ENCODE results near the gene WDR1.

The WDR1 gene

DNA sequence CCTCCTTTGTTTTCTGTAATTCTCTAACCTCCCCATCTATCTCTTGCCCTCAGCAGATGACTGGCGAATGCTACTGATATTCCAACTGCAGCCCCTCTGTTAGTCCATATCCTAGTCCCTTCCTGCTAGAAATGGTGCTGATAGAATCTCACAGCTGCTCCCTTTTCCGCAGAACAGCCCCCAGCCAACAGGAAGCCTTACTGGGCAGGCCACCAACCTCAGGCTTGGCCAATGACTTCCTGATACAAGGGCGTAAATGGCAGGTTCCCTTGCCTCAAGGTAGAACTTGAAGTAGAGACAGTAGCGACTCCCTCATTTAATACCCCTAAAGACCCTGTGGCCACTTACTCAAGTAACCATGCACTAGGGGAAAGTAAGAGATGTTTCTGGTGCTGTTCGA is 68.6 kb downstream of the WDR1 start:
- DNase-seq (ENCODE audit: low read depth in 1 of 2, low spot score in 1 of 2), result no peak

DNA sequence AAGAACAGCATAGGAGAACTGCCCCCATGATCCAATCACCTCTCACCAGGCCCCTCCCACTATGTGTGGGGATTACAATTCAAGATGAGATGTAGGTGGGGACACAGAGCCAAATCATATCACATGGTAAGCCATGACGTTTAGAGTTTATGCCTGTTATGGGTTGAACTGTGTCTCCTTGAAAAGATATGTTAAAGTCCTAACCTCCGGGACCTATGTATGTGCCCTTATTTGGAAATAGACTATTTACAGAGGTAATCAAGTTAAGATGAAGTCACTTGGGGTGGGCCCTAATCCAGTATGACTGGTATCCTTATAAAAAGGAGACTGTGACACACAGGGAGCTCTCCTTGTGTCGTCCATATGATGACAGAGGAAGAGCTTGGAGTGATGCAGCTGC is 70.1 kb downstream of the WDR1 start:
- no peak for DNase-seq (ENCODE audit: low read depth in 1 of 2, low spot score in 1 of 2)

DNA sequence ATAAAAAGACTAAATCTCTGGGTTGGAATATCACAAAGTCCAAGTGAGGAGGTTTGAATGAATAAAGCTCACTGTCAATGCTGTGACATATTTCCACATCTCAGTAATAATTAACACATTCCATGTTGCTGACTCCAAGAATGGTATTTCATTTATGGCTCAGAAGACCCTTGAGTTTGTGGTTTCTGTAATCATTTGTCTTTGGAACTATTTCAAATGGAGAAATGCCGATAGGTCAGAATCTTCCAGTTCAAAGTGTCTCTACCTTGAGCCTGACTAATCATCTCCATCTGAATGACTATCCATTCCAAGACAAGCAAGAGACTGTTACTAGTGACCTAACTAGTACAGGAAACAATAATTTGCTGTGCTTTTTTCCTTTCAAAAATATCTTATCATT is 71.1 kb downstream of the WDR1 start:
- DNase-seq (ENCODE audit: low read depth in 1 of 2, low spot score in 1 of 2), result no peak

DNA sequence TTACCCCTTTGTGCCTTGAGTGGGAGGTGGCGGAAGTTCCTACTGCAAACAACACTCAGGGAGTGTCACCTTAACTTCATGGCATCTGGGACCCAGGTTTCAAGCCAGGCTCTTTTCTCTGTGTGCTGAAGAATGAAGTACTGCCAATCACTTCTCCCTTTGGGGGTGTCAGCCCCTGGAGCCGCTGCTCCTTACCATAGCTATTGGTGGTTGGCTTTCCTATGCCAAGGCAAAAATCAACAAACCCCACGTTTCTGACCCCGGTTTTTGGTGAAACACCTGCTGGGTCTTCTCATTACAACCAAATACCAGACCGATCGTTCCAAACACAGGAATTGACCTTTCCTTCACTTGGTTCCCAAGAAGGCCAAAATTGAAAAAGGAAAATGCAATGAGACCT is 75.6 kb downstream of the WDR1 start:
- DNase-seq (ENCODE audit: low read depth in 1 of 2, low spot score in 1 of 2), result no peak

DNA sequence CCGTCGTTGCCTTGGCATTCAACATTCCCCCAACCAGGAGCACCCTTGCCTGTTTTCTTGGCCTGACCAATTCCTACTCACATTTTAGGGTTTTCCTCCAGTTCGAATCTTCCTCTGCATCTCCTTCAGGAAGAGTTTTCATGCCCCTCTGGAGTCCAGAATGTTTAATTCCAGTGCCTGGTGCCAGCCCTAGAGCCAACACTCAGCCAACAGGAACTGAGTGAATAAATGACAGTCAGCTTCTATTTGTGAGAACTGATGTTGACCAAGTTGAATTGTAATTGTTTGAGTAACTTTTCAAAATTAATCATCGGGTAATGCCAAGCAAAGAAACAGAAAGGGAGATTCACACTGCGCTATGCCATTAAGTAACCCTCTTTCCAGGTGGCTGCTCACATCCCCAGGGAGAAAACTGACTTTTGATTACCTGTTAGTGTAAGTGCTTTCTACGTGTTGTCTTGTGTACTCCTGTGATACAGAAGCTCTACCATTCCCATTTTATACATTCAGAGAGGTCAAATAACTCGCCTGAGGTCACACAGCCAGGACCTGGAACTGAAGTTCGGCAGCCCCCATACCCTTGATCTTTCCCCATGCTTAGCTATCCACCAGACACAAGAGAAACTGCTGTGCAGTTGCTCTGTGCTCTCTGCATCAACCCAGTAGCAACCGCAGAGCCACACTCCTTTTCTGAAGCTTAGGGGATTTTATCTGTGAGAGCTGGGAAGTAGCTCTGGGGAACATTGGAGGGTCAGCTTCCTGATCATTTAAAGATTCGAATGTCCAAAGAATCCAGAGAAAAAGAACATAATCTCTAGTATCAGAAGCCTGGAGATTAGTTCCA is 76.3 kb downstream of the WDR1 start:
- DNase-seq (ENCODE audit: low read depth in 1 of 2, low spot score in 1 of 2), result no peak

DNA sequence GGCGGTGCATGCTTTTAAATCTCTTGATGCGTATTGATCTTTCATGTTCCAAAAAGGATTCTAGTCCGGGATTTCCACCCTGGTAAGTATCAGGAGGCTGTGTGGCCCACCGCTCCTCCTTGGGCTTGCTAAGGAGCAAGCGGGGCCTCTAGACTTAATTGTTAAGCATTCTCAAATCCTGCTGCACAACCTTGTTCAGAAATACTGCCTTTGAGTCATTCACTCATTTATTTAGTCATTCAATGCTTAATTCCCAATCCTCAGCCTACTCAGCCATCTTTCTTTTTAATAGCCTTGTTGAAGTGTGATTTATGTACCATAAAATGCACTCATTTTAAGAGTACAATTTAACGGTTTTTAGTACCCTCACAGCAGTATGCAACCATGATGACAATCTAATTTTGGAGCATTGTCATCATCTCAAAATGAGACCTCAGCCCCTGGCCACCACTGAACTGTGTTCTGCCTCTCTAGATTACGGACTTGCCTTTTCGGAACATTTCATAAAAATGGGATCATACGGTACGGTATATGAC is 79.7 kb downstream of the WDR1 start:
- DNase-seq (ENCODE audit: low read depth in 1 of 2, low spot score in 1 of 2), result no peak

DNA sequence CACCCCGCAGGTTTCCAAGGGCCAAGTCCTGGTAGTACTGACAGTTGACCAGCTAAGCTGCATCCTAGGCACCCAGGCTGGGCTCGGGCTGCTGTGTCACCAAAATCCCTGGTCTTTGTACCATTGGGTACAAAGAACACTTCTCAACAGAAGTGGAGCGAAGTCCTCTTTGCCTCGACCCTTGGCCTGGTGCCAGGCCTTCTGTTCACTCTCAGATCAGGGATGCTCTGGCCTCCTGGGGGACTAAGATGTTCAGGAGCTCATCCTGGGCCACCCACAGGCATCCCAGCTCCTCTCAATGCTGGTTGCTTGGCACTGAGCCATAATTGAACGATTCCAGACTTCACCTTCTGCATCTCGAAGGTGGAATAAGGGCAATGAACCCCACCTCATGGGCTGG is 81.5 kb downstream of the WDR1 start:
- DNase-seq (ENCODE audit: low read depth in 1 of 2, low spot score in 1 of 2), result no peak

DNA sequence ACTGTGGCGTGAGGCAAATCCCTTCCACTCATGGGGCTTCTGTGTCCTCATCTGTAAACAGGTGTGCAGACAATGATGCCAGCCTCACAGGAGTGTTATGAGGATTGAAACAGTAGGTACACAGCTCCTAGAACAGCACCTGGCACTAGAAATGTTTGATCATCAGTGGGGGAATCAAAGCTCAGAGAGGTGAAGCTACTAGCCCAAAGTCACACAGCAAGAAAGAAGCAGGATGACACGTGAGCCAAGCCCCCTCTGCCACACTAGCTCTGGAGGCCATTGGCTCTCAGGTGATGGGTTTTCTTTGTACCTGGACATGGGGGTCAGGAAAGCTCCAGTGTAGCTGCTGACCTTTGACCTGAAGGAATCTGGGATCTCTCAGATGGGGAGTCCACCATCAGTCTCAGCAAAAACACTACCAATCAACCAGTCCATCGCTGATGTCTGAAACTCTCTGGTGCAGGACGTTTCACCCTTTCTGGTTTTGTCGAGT is 81.9 kb downstream of the WDR1 start:
- no peak for DNase-seq (ENCODE audit: low read depth in 1 of 2, low spot score in 1 of 2)

DNA sequence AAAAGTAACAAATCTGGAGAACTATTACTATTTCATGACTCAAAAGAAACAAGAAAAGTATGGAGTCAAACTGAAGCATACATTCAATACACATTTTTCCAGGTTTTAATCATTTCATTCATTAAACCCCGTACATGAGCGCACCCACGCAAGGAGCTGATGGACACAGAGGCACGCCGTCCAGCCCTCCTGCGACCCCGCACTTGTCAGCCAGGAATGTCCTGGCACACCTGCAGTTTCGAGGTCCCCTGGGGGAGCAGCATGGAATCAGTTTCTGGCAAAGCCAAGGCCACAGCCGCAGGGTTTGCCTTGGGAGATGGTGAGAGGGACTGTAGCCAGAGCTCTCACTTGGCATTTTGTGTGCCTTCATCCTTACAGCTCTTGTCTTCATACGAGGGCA is 82.5 kb downstream of the WDR1 start:
- no peak for DNase-seq (ENCODE audit: low read depth in 1 of 2, low spot score in 1 of 2)

DNA sequence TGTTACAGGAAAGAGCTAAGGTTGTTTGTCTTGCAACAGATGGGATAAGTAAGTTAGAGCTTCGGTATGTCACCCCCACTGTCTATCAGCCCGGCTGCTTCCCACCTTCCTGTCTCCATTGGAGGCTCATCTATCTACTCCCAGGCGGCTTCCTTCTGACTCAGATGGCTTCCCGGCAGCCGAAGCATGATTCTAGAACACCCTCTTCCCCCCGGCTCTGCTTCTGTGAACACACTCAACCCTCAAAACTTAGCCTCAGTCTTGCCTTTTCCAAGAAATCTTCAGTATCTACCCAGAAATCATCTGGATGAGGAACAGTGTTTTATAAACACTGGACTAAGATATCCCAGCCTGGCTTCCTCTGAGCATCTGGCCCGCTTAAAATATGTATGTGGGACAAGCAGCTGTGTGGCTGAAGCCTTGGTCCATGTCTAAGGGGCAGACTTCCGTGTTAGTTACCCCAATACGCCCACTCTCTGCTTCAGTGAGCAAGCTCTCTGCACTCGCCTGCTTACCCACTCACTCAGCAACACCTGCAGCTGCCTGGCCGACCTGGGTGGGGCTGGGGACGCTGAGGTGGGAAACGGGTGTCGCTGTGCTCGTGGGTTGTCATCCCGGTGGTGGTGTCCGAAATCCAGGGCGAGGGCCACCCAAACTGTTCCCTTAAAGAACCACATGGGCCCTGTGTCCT is 83.3 kb downstream of the WDR1 start:
- no peak for DNase-seq (ENCODE audit: low read depth in 1 of 2, low spot score in 1 of 2)

DNA sequence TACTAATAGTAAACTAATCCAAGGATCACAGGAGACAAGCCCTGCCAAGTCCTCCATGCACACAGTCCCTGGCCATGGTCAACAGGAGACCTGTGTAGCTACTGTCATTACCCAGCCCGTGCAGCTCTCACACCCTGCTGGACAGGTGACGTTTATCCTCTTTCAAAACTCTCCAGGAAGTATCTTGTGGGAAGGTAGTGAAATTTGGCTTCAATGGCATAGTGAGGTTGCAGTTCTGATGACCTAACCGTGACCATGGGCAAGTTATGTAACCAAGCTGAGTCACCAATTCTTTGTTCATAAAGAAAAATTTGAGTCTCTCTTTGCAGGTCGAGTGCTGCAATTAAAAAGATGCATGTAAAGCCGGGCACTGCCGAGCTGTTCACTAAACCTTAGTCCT is 84.0 kb downstream of the WDR1 start:
- no peak for DNase-seq (ENCODE audit: low read depth in 1 of 2, low spot score in 1 of 2)

DNA sequence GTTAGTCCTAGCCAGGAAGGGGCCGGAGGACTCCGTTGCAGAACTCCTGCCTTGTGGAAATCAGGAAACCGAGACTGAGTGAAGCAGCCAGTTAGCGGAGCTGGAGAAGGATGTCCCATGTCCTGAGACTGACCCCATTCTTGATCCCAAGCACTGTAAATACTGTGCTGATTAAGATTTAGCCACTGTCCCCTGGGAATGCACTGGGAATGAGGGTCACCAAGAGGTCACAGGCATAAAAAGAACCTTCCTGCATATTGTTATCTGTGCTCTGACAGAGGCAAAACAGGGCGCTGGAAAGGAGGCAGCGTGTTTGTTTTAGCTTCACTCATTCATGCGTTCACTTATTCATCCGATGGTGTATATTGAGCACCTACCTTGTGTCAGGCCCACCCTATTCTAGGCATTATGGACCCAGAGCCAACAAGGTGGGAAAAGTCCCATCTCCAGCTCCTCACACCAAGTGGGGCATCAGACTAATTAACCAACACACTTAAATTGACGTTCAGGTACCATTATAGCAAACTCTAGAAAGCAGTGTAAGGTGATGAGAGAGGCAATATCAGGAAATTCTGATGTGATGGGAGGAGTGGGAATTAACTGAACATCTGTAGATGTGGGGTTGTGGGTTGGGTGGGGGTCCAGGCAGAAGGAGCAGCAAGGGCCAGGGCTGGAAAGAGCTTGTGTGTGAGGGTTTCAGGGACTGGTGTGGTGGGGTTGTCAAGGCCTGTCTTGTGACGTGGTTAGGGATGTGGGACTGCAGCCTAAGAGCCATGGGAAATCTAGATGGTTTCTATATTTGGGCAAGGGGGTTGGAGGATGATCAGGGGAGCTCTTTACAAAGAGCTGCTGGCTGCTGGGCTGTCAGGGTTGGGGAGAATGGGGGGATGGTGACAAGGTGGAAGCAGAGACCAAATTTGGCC is 84.7 kb downstream of the WDR1 start:
- DNase-seq (ENCODE audit: low read depth in 1 of 2, low spot score in 1 of 2), result no peak

DNA sequence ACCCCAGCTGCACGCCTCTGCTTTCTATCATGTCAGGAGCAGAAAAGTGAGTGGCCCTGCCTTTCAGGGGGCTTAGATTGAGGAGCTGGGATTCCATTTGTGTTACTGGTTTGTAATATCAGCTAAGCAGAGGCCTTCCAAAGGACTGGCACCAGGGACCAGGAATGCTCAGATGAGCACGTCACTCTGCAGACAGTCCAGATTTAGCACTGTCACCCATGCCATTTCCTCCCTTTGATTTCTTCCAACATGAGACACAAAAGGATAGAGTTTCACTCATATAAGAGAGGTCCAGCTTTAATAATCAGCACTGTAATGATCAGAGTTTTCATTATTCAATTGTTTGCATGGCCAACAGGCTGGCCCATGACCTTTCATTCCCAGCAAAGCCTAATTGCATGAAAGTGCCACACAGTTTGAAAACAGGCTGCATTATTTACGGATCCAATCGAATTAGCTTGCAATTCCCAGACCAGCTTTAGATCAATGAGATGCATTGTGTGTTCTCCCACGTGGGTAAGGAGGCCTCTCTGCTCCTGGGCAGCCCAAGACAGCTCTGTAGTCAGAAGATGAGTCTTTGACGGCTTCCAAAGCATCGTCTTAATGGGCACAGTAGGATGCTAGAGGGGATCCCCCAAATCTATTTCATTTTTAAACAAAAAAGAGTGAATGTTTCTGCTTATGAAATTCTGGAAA is 85.5 kb downstream of the WDR1 start:
- no peak for DNase-seq (ENCODE audit: low read depth in 1 of 2, low spot score in 1 of 2)

DNA sequence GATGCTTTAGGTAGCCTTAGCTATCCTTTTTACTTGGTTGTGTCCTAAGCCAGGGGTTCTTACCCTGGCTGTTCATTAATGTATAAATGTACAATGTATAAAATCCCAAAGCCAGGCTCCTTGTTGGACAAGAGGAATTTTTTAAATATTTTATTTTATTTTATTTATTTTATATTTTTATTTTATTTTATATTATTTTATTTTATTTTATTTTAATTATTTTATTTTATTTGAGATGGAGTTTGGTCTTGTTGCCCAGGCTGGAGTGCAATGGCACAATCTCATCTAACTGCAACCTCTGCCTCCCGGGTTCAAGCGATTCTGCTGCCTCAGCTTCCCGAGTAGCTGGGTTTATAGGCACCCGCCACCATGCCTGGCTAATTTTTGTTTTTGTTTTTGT is 87.2 kb downstream of the WDR1 start:
- no peak for DNase-seq (ENCODE audit: low read depth in 1 of 2, low spot score in 1 of 2)

DNA sequence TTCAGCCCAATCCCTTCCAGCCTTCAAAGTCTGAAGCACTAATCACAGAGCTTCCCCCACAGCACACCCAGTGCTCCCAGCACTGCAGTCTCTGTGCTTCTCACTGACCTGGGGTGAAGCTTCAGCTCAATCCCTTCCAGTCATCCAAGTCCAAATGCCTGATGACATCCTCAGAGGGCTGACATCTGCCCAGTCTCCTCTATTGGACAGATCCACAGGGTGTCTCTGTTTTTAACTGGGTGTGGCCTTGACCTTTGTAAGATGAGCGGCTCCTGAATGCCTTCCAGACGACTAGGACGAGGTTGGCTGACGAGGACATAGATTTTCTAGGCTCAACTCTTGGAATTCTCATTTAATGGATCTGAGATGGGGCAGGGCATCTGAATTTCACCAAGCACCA is 87.7 kb downstream of the WDR1 start:
- DNase-seq (ENCODE audit: low read depth in 1 of 2, low spot score in 1 of 2), result no peak

DNA sequence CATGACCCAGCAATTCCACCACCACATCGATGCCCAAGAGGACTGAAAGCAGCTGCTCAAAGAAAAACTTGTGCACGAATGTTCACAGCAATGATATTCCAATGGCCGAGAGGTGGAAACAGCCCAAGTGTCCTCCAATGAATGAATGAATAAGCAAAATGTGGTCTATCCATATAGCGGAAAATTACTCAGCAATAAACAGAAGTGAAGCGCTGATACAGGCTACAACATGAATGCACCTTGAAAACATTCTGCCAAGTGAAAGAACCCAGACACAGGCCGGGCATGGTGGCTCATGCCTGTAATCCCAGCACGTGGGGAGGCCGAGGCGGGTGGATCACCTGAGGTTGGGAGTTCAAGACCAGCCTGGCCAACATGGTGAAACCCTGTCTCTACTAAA is 90.1 kb downstream of the WDR1 start:
- no peak for DNase-seq (ENCODE audit: low read depth in 1 of 2, low spot score in 1 of 2)

DNA sequence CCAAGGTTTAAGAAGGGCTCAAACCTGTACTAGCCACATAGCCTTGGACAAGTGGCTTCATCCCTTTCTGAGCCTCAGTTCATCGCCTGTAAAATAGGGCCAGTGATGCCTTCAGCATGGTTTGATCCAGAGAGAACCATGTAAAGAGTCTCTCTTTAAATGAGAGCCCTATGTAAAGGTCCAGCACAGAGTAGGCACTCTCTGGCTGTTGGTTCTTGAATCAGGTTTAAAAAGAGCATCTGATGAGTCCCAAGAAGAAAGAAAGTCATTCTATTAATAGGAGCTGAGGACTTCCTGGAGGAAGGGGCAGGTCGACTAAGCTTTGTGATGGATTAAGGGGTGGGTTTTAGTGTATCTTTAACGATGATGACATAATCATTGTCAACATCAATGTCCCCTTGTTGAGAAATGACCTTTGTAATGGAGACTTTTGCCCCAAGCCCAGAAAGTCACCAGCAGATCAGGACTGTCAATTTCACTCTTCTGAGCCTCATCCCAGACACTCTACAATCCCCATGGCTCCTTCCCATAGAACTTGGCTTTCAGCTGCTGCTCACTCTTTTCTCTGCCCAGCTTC is 91.3 kb downstream of the WDR1 start:
- DNase-seq (ENCODE audit: low read depth in 1 of 2, low spot score in 1 of 2), result no peak

Data from stimulated activated CD4-positive, alpha-beta T cell treated with anti-CD3 and anti-CD28 coated beads, Interleukin-15, amount 100 ng/mL, for 1 hour (primary cell).